Endometrial microvascular endothelial cells (primary cell): ENCODE data around the gene YTHDC2. TPM values are rescaled to one million over a fixed set of nuclear protein-coding genes. Genes with fewer than 3 reads are reported as not detected.
"Not testable (repeated sequence)": the region's sequence is repeated elsewhere in the genome, so short reads cannot be mapped to it uniquely, and the experiment has no call there.

Source experiments
- in situ Hi-C: cut with HindIII; loops from 2 replicates; pipeline ENCODE4 v1.10.0; 2017; ENCODE audit warnings: low sequenced_read_pairs, low pct_unique_long_range_greater_than_20kb; ENCODE audit errors: inconsistent ontology term
- total RNA-seq: library from RNA; depleted of rRNA; stranded (reverse); fragments of >200 nt; gene quantifications from one replicate; pipeline ENCODE4 v1.2.3, GENCODE V29; 2015; ENCODE audit errors: inconsistent ontology term

The YTHDC2 gene
- total RNA-seq, 1 donor from 2014 or later: 15.9 TPM

DNA sequence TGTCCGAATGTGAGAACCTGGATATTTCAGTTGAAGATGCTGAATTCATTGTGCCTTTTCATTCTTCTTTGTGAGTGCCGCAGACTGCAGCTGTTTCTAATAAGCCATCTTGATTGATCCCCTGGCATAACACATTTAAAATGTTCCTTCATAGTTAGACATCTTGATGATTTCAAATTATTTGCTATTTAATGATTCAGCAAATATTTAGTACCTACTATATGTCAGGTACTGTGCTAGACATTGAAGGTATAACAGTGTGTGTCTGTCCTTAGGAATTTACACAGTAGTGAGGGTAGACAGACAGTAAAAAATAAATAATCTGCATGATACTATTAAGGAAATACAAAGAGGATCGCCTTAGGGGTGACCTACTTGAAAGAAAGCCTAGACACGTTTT is 61.6 kb downstream of the YTHDC2 start:
- in situ Hi-C loops: no loop called here

DNA sequence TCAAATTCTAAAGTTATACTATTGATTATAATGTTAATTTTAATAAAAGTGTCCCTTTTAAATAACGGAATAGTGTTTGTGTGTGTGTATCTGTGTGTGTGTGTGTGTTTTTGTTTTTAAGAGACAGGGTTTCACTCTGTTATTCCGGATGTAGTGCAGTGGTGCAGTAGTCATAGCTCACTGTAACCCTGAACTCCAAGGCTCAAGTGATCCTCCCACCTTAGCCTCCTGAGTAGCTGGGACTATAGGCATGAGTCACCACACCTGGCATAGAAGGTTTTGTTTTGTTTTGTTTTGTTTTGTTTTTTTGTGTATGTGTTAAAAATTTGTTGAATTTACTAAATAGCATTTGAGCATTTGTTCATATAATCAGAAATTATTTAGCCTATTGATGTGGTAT is 64.6 kb downstream of the YTHDC2 start:
- in situ Hi-C loops: no loop called here

DNA sequence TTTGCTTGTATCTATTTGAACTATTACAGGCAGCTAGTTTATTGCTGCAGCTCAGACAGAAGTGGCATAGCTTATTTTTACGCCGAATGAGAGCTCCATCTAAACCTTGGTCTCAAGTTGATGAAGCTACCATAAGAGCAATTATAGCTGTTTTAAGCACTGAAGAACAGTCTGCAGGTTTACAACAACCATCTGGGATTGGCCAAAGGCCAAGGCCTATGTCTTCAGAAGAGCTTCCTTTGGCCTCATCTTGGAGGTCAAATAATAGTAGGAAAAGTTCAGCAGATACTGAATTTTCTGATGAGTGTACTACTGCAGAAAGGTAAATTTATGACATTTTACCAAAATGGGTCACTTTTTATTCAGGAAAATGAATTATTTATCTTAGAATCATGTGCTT is 67.9 kb downstream of the YTHDC2 start:
- in situ Hi-C loops: no loop called here

DNA sequence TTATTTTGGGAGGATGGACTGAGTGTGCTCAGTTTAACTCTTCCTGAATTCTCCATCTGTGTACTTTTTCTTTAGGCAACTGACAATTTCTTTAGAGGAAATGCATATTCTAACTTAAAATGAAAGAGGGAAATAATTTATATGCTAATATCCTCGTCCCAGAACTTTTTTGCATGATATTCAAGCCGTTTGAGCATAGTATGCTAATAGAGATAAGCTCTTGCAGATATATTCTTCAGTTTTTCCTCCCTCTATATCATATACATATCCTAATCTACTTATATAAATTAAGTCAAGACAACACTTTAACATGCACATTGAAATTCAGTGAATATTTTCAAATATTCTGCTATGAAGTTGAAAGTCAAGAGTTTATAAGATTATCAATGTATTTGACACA is 84.7 kb downstream of the YTHDC2 start:
- in situ Hi-C loops: no loop called here

DNA sequence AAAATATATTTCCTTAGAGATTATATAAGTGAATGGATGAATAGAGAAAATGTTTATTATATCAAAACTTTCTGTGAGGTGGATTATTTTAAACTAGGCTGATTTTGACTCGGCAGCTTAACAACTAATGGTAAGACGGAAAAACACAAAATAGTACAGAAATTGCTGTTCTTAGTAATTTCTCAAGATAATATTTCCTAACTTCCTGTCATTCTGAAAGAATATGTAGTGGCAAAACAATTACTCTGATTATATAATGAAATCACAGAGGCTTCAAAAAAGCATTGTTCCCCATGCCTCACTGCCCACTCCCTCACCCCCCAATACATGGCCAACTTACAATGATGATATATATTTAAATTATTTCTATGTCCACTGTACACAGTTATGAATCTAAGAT is 85.4 kb downstream of the YTHDC2 start:
- in situ Hi-C loops: no loop called here

DNA sequence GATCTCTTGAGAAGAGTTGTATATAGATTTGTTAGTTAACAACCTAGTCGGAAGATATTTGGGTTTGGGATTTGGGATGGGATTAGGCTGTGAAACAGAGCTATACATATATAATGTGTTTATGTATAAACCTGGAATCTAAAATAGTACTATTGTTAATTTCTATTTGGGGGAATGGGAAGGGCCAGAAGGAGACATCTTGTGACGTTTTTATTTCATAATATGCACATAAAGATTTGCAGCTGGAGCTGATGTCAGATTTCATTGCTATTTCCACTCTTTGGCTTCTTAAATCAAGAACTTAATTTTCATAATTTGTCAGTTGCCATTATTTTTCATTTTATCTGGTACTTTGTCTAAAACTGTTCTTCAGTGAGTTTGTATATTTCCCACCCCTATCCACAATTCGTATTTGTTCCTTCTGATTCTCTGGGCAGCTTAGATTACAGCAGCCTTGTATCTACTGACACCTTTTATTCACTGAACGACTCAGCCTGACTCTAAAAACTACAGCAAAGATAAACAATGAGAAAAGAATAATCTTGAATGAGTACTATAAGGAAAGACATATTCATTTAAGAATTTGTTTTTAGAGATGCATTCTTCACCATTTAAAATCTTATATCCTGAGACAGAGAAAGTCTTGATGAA is 86.9 kb downstream of the YTHDC2 start:
- in situ Hi-C loops: no loop called here

DNA sequence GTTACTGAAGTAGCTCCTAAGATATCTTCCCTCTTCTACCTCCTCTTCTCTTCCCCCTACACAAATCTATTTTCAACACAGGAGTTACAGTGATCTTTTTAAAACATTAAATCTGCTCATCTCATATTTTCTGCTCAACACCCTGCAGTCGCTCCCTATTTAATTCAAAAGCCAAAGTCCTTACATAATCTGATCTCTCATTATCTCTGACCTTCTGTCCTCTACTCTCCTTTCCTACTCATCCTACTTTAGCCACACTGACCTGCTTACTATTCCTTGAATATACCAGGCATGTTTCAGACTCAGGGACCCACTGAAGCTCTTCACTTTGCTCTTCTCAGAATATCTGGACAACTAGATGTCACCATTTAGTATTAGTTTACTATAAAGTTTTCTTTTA is 87.9 kb downstream of the YTHDC2 start:
- in situ Hi-C loops: no loop called here

DNA sequence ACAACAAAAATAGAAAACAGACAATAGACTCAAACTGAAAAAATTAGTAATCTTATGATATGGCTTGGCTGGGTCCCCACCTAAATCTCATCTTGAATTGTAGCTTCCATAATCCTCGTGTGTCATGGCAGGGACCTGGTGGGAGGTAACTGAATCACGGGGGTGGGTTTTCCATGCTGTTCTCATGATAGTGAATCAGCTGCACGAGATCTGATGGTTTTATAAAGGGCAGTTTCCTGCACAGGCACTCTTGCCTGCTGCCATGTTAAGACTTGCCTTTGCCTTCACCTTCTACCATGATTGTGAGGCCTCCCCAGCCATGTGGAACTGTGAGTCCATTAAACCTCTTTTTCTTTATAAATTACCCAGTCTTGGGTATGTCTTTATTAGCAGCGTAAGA is 89.8 kb downstream of the YTHDC2 start:
- in situ Hi-C loops: not testable (repeated sequence)

DNA sequence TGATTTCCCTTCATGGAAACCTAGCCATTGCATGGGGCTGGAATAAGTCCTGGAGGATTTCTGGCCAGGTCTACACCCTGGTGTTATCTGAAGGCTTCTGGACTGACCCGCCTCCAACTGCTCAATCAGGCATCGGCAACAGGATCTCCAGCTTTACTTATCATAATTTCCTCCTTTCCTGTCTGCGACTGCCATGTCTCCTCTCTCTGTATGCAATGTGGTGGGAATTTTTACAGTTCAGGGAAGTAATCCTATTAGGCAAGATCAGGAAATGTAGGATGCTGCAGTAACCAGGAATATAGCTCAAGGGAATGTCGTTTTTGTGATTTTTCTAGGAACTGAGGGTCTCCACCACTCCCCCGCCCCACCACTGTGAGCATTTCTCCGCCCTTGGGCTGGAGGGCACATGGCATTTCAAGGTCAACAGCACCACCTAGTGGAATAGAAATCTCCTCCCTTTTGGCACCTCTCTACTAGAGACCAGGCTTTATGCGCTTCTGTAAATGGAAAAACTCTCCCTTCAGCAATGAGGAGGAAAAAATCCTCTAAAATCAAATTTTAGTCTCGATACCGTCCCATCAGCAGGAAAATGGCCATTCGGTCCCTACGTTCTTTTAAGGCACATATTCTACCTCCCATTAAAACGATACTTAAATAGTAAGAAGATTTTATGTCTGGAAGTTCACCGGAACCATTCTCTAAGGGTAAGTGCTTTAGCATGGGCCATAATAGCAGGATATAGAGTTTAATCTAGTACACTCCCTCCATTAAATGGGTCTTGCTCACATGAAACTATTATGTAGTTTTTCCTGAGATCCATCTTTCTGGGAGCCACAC is 93.0 kb downstream of the YTHDC2 start:
- in situ Hi-C loops: no loop called here

DNA sequence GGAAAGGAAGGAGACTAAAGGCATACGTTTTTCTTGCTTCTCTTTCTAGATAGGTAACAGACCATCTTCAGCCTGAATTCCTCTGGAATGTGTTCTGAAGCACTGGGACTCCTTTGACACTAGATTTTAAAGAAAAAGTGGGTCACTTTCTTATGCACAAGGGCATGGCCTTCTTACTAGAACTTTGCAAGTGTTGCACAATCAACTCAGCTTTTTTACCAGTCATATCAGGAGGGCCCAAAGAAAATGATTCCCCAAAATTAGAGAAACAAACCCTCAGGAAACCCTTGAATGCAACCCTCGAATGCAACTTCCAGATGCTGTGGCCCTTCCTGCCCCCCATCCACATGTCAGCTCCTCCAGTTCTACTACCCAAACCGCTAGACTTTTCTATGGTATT is 93.9 kb downstream of the YTHDC2 start:
- in situ Hi-C loops: no loop called here

DNA sequence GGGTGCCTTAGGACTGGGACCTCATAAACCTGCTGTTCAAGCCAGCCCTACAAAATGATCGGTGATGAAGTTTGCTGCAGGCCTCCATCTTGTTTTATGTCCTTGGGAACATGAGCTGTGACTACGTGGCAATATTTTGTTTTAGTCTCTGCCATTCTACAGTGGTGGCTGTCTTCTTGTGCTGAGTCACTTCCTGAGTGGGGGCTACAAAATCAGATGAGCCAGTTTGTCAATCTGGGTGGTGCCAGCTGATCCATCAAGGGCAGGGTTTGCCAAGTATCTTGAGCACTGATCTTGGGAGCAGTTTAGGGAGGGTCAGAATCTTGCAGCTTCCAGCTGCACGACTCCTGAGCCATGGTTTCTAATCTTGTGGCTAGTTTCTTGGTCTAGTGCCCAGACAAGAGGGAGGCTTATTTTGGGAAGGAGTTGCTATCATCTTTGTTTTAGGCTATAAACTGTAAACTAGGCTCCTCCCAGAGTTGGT is 94.7 kb downstream of the YTHDC2 start:
- in situ Hi-C loops: no loop called here

DNA sequence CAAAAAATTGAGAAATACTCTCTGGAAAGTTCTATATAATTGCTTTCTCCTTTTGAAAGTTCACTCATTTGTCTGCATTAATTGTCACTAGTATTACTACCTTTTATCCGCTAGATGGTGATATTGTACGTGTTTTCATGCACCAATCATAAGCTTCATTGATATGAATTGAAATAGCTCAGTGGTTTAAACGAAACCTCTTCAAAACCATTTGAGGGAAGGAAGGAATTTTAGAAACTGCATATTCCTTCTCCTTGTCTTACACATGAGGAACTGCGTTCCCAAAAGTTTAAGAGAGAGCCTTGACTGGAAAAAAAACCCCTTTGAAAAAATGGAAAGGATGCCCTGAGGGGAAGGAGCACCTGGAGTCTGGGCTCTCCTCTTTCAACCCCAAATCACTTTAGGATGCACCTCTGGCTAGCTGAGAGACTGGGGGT is 98.6 kb downstream of the YTHDC2 start:
- in situ Hi-C loops: no loop called here

DNA sequence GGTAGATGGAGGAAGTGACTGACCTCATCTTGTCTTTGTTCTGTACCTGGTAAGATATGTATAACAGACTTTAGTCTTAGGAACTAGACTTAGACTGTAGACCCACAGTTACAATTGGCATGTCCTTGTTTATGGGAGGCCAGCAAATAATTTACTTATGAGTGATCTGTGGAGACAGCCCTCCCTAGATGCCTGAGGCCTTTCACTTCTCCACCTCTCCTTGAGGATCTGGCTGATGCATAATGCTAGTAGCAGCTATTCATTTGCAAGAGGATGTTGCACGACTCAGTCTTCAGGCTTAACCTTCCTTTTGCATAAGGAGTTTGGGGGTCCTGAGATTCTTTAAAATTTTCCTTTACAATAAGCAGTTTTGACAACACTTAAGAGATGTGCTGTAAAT is 100.7 kb downstream of the YTHDC2 start:
- in situ Hi-C loops: no loop called here

DNA sequence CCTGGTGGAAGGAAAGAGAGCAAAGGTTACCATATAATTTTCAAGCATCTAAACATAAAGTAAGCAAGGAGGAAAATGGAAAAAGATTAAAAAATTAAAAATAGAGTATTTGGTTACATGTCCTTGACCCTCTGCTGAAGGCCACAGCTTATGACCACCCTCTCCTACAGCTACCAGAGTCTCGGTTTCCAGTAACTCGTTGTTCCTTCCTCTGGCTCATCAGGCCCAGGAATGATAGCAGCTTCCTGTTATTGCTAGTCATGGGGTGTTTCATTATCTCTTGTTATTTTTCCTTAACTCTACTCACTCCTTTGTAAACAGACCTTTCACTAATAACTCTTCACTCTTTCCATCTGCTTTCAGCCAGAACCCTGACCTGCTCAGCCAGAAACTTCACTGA is 102.2 kb downstream of the YTHDC2 start:
- in situ Hi-C loops: no loop called here

DNA sequence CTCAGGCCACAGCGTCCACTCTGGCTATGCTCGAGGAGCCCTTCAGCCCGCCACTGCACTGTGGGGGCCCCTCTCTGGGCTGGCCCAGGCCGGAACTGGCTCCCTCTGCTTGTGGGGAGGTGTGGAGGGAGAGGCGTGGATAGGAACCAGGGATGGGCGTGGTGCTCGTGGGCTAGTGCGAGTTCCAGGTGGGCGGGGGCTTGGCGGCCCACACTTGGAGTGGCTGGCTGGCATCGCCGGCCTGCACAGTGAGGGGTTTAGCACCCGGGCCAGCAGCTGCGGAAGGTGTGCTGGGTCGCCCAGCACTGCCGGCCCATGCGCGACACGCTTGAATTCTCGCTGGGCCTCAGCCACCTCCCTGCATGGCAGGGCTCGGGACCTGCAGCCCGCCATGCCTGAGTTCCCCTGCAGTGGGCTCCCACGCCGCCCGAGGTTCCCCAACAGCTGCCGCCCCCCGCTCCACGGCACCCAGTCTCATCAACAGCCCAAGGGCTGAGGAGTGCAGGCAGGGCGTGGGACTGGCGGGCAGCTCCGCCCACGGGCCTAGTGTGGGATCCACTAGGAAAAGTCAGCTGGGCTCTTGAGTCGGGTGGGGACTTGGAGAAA is 103.8 kb downstream of the YTHDC2 start:
- in situ Hi-C loops: no loop called here

DNA sequence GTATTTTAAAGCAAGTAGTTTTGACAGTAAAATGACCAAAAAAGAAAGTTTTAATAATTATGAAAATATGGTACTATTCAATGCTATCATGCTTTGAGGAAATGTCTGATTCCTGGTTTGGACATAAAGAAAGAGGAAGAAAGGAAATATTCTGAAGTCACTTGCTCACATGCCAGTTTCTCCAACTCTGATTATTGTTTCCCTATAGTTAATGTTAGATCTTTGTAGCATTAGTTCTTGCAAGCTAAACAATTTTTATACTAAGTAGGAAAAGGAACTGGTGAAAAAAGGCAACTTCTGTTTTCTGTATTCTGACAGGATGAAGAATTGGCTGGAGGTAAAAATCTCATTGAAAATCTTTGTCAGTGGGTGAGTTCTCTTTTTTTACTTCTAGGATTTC is 119.5 kb downstream of the YTHDC2 start:
- in situ Hi-C loops: no loop called here

DNA sequence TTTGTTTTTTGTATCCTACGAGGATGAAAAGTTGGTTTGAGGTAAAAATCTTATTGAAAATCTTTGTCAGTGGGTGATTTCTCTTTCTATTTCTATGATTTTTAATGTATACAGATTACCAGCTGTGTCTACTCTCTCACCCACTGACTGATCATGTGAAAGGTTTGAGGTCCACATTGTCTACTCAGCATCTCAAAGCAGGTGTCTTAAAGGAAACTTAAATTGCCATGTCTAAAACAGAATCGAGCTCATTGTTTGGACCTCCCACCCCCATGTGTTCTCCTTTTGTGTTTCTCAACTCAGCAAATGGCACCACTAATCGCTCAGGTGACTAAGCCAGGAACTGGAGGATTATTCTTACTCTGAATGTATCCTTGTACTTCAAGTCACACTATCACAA is 121.5 kb downstream of the YTHDC2 start:
- in situ Hi-C loops: no loop called here

DNA sequence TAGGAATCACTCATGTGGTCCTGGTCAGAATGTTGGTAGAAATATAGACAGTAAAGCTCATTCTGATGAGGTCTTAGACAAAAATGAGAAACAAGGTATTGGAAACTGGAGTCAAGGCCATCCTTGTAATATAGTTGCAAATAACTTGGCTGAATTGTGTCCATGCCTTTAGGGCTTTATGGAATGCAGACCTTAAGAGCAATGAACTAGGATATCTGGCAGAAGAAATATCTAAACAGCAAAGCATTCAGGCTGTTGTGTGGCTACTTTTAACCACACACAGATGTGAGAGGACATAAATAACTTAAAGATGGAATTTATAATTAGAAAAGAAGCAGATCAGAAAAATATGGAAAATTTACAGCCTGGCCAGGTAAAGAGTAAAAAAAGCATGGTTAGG is 128.2 kb downstream of the YTHDC2 start:
- in situ Hi-C loops: no loop called here
